Renal pelvis (tissue), 12 donors: Measurements from ENCODE around the gene SUV39H1. TPM values are rescaled to one million over a fixed set of nuclear protein-coding genes. Genes with fewer than 3 reads are reported as not detected.
"Not testable (repeated sequence)": the region's sequence is repeated elsewhere in the genome, so short reads cannot be mapped to it uniquely, and the experiment has no call there.

Source experiments
- DNase-seq: peaks from one replicate; pipeline ENCODE4 v3.0.0-alpha.2; 2013
- long read RNA-seq, 16 experiments: transcript quantifications; one replicate each; lab custom pipeline, GENCODE V29; 2026
- polyA plus RNA-seq, 3 donors: library from polyadenylated mRNA; unstranded; fragments of 120-200 nt; gene quantifications; one replicate each; pipeline ENCODE4 v1.2.1, GENCODE V29; 2013; ENCODE audit not compliant: insufficient read length in 3 of 3

SUV39H1 gene, protein sequence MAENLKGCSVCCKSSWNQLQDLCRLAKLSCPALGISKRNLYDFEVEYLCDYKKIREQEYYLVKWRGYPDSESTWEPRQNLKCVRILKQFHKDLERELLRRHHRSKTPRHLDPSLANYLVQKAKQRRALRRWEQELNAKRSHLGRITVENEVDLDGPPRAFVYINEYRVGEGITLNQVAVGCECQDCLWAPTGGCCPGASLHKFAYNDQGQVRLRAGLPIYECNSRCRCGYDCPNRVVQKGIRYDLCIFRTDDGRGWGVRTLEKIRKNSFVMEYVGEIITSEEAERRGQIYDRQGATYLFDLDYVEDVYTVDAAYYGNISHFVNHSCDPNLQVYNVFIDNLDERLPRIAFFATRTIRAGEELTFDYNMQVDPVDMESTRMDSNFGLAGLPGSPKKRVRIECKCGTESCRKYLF
- polyA plus RNA-seq, result 1 to 10 TPM; 7.0 to 8.2 (median 7.7) TPM
- long read RNA-seq, donor 1, partial matches to known transcripts, result 0 of 3 reads
- long read RNA-seq, donor 1, other reads (novel, unspliced or antisense), result 0 of 3 reads
- long read RNA-seq, donor 2, partial matches to known transcripts, result 0 of 3 reads
- long read RNA-seq, donor 2, other reads (novel, unspliced or antisense), result 0 of 3 reads
- long read RNA-seq, donor 3, partial matches to known transcripts, result 0 of 6 reads
- long read RNA-seq, donor 3, other reads (novel, unspliced or antisense), result 0 of 6 reads
- long read RNA-seq, donor 4, result 0 reads
- long read RNA-seq, donor 5, partial matches to known transcripts, result 0 of 1 reads
- long read RNA-seq, donor 5, other reads (novel, unspliced or antisense), result 0 of 1 reads
- long read RNA-seq, donor 6, partial matches to known transcripts, result 0 of 2 reads
- long read RNA-seq, donor 6, other reads (novel, unspliced or antisense), result 0 of 2 reads
- long read RNA-seq, donor 7, partial matches to known transcripts, result 0 of 2 reads
- long read RNA-seq, donor 7, other reads (novel, unspliced or antisense), result 0 of 2 reads
- long read RNA-seq, donor 8, result 0 reads
- long read RNA-seq, donor 9, result 0 reads
- long read RNA-seq, donor 10, partial matches to known transcripts, result 0 of 3 reads
- long read RNA-seq, donor 10, other reads (novel, unspliced or antisense), result 0 of 3 reads
- long read RNA-seq, donor 11, partial matches to known transcripts, result 9 of 10 reads
- long read RNA-seq, donor 11, other reads (novel, unspliced or antisense), result 0 of 10 reads
- long read RNA-seq, donor 12, partial matches to known transcripts, result 6 of 7 reads
- long read RNA-seq, donor 12, other reads (novel, unspliced or antisense), result 0 of 7 reads
- long read RNA-seq, donor 13, result 0 reads
- long read RNA-seq, donor 14, partial matches to known transcripts, result 0 of 1 reads
- long read RNA-seq, donor 14, other reads (novel, unspliced or antisense), result 0 of 1 reads
- long read RNA-seq, donor 15, partial matches to known transcripts, result 0 of 2 reads
- long read RNA-seq, donor 15, other reads (novel, unspliced or antisense), result 0 of 2 reads
- long read RNA-seq, donor 16, partial matches to known transcripts, result 0 of 2 reads
- long read RNA-seq, donor 16, other reads (novel, unspliced or antisense), result 0 of 2 reads

DNA sequence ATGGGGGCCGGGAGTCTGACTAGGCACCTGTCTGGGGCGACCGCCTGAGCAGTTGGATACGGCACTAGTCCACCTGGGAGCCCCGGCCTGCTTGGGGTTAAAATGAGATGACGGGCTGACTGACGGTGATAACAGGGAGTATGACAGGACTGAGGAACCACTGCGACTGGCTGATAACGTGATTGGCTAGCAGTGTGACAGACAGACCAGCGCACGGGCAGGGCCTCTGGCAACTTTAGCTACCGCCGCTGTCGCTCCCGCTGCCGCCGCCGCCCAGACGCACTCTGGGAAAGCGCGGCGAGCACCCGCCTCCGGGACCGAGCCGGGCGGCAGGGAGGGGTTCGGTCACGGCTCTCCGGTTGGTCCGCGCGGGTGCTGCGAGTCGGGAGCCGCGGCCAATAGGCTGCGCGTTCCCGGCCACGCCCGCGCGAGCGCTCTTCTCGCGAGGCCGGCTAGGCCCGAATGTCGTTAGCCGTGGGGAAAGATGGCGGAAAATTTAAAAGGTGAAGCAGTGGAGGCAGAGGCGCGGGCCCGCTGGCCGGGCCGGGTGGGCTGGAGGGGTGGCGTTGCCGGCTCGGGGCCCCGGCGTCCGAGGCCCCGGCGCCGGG lies at the start of gene SUV39H1:
Gene SUV39H1 (plus strand): TSS at position 434 of the 608 bp plus-strand sequence. CDS start 51 bp downstream, at position 485.
- DNase-seq, result peak; percentile 84

DNA sequence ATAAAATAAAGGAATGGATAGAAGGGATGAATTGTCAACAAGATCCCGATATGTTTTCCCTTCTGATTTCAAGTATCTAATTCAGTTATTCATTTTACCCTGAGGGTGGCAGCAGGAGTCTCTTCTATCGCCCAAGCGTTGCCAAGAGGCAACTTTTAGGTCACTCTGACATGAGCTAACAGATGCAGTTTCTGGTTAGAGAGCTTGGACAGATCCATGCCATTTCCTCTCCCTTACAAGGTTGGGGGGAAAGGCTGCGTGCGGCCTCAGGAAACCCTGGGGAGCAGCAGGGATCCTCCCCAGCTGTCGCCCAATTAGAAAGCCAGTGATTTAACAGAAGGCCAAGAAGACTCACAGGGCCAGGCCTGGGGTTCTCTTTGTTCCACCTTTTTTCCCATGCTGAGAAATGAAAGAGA lies 48.2 kb upstream of the SUV39H1 start:
- DNase-seq, result peak; percentile 37

DNA sequence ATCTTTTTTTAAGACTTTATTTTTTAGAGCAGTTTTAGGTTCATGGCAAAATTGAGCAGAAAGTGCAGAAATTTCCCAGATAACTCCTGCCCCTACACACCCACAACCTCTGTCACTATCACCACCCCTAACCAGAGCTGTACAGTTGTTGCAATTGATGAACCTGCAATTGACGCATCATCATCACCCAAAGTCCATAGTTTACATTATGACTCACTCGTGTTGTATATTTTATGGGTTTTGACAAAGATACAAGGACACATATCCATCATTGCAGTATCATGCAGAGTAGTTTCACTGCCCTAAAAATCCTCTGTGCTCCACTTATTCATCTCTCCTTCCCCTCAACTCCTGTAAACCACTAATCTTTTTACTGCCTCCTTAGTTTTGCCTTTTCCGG lies 47.4 kb upstream of the SUV39H1 start:
- DNase-seq, result no peak

DNA sequence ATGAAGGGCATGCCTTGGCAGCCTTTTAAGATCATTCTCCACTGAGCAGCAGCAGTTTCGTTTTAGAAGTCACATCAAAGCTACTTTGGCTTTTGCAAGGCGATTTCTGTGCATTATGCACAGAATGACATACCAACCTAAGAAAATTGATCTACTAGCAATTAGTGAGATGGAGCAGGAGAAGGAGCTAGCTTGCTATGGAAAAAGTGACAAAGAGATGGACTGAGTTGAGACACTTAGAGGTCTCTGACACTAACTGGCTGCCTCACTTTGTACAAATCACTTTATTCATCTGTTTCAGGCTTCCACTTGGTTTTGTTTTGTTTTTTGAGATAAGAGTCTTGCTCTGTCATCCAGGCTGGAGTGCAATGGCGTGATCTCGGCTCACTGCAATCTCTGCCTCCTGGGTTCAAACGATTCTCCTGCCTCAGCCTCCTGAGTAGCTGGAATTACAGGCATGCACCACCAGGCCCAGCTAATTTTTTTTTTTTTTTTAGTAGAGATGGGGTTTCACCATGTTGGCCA lies 44.4 kb upstream of the SUV39H1 start:
- not testable (repeated sequence) for DNase-seq

DNA sequence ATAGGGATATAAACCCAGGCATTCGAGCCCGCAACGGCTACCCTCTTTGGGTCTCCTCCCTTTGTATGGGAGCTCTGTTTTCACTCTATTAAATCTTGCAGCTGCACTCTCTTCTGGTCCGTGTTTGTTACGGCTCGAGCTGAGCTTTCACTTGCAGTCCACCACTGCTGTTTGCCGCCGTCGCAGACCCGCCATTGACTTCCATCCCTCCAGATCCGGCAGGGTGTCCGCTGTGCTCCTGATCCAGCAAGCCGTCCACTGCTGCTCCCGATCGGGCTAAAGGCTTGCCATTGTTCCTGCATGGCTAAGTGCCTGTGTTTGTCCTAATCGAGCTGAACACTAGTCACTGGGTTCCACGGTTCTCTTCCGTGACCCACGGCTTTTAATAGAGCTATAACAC lies 41.8 kb upstream of the SUV39H1 start:
- DNase-seq, result not testable (repeated sequence)

DNA sequence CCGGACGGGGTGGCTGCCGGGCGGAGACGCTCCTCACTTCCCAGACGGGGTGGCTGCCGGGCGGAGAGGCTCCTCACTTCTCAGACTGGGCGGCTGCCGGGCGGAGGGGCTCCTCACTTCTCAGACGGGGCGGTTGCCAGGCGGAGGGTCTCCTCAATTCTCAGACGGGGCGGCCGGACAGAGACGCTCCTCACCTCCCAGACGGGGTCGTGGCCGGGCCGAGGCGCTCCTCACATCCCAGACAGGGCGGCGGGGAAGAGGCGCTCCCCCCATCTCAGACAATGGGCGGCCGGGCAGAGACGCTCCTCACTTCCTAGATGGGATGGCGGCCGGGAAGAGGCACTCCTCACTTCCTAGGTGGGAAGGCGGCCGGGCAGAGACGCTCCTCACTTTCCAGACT lies 36.8 kb upstream of the SUV39H1 start:
- DNase-seq, result not testable (repeated sequence)

DNA sequence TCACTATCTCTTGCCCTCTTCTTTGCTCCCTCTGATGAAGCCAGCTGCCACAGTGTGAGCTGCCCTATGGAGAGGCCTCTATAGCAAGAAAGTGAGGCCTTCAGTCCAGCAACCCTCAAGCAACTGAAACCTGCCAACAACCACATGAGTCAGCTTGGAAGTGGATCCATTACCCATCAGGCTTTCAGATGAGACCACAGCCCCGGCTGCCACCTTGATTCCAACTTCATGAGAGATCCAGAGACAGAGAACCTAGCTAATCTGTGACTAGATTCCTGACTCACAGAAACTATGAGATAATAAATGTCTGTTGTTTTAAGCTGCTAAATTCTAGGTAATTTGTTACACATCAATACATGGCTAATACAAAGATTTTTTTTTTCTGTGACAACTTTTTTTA lies 33.3 kb upstream of the SUV39H1 start:
- DNase-seq, result no peak

DNA sequence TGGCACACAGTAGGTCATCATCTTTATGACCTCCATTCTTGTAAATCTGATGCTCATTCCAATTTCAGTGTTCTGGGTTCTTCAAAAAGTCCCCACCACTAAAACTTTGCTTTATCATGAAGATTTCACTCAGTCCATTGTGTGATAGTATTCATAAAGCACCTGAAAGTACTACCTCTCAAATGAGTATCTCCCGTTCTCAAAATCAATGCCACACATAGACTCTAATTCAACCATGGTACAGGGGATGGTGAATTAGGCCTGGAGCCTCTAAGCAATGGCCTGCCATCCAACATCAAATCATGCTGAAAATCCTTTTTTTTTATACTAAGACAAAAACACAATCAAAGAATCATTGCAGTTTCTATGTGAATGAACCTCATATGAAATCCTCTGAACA lies 32.4 kb upstream of the SUV39H1 start:
- DNase-seq, result no peak

DNA sequence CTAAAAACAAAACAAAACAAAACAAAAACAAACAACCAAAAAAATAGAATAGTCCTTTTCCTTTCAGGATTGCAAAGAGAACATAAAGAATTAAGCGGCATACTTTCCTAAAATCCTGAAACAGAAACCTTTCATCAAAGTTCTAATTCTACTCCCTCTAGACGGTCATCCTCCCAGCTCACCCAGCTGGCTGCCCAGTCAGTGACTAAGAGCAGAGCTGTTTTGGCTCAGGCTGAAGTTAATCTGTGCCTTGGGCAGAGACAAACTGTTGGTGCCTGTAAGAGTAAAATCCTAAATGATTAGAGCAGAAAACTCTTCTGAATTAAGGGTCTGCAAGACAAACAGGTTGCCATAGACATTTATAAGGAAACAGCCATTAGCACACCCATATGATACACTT lies 30.5 kb upstream of the SUV39H1 start:
- DNase-seq, result no peak

DNA sequence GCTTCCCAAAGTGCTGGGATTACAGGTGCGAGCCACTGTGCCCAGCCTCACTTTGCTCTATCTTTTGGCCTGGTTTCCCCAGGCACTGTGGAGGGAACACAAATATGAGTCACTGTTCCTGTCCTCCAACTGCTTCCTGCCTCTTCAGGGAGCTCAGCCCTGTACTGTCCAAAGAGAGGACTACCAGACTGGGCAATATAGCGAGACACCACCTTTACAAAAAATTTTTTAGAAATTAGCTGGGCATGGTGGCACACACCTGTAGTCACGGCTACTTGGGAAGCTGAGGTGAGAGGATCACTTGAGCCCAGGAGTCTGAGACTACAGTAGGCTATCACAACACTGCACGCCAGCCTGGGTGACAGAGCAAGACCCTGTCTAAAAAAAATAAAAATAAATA lies 29.9 kb upstream of the SUV39H1 start:
- no peak for DNase-seq

DNA sequence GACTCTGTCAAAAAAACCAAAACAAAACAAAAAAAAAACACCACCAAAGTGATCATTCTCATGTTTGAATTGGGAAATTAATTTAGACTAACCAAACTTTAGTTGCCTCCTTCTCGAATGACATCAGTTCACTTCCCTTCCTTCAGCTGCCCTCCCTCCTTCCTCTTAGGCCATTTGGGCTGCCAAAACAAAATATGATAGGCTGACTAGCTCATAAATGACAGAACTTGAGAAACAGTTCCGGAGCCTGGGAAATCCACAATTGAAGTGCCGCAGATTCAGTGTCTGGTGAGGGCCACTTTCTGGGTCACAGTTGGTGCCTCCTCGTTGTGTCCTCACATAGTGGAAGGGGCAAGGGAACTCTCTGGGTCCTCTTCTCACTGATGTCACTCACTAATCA lies 29.0 kb upstream of the SUV39H1 start:
- DNase-seq, result no peak

DNA sequence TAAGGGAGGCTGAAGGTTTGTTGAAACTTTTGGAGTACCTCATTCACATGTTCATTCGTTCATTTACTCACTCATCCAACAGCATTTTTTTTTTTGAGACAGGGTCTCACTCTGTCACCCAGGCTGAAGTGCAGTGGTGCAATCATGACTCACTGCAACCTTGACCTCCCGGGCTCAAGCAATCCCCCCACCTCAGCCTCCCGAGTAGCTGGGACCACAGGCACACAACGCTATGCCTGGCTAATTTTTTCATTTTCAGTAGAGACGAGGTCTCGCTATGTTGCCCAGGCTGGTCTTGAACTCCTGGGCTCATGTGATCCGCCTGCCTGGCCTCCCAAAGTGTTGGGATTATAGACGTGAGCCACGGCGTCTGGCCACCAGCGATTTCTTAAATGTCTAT lies 28.3 kb upstream of the SUV39H1 start:
- DNase-seq, result not testable (repeated sequence)

DNA sequence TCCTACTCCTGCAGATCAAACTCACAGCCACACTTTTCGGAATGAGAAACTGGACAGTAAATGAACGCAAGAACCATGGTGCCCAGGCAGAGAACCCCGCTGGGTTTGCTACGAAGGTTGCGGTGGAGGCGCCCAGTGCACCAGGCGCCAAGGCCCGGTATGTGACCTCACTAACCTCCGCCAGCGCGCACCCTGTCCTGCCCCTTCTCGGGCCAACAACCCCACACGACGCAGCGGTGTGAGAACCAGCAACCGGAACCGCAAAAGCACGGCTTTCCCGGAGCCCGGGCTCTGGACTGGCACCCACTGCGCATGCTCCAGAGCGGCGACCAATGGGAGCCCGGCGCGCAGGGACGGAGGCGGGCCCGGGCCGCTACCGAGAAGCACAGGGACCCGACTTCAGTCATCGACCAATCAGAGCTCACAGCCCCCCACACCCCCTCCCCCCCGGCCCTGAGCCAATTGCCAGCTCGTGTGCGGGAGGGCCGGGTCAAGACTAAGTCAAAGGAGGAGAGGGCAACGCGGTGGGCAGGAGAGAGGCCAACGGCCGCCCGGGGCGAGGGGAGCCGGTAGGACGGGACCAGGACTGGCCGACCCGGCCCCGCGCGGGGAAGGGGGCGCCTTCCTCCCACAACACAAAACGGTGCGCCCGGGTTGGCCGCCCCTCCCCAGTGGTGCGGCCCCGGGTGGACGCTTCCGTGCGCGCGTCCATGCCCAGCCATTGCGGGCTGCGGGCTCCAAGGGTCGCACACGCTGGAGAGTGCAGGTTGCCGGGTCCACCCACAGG lies 20.2 kb upstream of the SUV39H1 start:
- peak; percentile 86 for DNase-seq

DNA sequence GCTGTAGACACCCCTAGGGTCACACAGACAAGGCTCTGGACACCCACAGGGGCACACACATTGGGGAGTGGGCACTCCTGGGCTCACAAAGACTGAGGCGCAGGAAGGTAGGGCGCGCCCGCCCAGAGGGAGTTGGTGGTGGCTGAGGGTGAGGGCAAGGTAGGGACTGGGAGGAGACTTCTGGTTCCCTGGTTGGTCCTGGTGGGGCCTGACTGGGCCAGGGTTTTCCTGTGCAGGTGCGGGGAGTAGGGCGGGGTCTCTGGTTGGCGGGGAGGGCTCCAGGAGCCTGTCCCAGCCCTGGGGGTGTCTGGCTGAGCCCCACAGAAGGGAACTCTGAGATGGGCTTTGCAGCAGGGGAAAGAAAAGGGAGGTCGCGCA lies 19.7 kb upstream of the SUV39H1 start:
- DNase-seq, result no peak

DNA sequence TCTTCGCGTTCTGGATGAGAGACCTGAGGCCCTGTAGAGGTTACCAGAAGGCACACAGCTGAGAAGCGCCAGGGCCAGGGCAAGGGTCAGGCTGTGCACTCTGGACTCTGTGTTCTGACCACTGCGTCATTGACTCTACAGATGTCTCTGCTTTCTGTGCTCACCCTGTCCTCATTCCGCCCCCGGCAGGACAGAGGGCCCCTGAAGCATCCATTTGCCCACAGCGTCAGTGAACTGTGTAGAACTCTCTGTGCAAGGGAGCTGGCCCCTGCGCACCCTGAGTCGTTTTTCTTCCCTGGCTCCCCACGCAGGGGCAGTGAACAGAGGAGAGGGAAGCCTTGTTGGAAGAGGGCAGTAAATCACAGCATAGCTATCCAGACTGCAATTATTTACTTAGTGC lies 19.0 kb upstream of the SUV39H1 start:
- peak; percentile 42 for DNase-seq

DNA sequence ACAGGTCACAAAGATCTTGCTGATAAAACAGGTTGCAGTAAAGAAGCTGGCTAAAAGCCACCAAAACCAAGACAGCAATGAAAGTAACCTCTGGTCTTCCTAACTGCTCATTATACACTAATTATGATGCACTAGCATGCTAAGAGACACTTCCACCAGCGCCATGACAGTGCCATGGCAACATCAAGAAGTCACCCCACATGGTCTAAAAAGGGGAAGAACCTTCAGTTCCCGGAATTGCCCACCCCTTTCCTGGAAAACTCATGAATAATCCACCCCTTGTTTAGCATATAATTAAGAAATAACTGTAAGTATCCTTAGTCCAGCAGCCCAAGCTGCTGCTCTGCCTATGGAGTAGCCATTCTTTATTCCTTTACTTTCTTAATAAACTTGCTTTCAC lies 16.1 kb upstream of the SUV39H1 start:
- not testable (repeated sequence) for DNase-seq

DNA sequence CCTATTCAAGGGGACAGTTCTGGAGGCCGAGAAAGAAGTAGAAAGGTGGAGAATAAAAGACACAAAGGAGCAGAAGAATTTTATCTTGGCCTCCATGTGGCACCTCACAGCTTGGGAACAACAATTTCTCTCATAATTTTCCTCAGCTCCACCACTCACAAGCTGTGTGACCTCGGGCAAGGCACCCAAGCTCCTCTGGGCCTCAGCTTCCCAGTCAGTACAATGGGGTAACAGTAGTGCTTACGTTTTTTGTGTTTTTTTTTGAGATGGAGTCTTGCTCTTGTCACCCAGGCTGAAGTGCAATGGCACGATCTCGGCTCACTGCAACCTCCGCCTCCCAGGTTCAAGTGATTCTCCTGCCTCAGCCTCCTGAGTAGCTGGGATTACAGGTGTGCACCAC lies 15.6 kb upstream of the SUV39H1 start:
- not testable (repeated sequence) for DNase-seq

DNA sequence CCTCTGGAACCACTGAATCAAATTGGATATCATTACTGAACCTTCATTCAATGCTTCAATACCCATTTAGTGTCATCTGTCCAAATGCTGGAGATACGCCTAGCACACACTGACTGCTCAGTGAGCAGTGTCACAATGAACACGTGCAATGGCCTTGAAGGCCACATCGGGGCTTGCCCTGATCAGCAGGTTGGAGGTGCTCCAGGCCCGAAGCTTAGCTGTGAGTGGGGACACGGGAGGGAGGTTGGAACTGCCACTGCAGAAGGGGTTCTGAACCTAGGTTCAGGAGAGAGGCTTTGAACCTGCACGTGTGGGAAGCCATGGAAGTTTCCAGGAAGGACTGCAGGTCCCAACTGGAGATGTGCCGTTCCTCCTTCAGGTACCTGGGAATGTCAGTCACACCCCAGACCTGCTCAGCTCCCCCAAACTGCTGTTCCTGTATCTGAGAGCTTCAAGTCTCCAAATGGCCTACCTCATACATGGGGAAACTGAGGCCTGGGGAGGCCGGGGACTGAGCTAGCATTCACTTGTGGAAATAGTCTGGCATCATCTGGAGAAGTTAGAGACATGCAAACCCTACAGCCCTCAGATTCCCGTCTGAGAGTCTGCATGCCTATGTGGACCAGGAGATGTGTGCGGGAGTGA lies 14.9 kb upstream of the SUV39H1 start:
- DNase-seq, result no peak

DNA sequence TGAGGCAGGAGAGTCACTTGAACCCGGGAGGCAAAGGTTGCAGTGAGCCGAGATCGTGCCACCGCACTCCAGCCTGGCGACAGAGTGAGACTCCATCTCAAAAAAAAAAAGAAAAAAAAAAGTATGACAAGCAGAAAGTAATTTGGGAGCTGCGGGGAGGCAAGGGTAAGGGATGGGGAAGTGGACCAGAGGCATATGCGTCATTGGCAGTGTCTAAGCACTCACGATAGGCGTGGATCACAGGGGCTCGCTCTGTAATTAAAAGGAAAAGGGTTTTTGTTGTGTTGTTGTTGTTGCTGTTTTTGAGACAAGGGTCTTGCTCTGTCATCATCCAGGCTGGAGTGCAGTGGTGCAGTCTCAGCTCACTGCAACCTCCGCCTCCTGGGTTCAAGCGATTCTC lies 13.7 kb upstream of the SUV39H1 start:
- not testable (repeated sequence) for DNase-seq
